Medulla oblongata (tissue), 1 donor: ENCODE data around the gene MPO.

Experiments used
- DNase-seq: peaks from one replicate; pipeline ENCODE4 v3.0.0-alpha.2; 2015; ENCODE audit errors: extremely low spot score

Gene MPO

DNA sequence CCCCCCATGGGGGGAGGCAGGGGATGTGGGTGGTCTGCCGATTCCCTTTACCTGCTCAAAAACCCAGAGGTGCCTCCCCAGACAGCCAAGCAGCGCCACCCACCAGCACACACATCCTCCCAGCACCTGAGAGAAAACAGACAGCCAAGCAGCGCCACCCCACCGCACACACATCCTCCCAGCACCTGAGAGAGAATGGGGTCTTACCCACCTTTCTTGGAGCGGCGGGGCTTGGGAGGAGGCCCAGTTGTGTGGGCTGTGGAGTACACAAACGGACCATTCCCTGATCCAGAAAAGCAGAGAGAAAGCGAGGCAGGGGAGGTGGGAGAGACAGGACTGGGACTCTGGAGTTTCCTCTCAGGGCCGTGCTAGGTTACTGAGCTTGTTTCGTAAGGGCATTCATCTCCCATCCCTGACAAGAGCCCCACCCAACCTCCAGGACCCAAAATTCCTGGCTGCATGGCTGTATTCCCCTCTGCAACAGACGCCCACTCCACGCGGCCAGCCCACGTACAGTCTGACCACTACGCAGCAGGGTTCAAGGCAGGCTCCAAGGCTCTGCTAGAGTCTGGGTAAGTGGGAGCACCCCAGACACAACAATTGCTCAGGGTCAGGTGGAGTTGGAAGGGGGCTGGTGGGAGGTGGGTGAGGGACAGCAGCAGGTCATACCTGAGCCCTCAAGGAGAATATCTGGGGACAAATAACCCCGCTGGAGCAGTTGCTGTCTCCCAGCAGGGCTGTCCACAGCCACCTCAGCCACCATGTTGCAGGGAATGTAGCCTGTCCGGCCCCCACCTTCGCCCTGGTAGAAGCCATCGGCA is 25.6 kb upstream of the MPO start:
- DNase-seq = no peak

DNA sequence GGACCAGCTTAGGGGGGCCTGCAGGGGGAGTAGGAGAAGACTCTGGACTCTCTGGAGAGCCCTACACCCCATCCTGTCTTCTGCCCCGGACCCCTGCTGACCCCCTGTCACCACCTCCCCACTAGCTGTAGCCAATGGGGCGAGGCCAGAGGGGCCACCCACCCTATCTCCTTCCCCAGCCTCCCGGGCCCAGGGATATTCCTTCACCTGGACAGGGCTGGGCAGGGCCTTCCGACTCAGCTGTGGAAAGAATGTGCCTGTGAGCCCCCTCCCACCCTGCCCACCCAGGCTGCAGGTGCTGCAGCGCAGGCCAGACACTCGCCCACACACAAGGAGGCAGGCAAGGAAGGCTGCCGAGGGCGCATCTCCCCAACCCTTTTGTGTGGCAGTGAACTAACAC is 24.9 kb upstream of the MPO start:
- DNase-seq = no peak

DNA sequence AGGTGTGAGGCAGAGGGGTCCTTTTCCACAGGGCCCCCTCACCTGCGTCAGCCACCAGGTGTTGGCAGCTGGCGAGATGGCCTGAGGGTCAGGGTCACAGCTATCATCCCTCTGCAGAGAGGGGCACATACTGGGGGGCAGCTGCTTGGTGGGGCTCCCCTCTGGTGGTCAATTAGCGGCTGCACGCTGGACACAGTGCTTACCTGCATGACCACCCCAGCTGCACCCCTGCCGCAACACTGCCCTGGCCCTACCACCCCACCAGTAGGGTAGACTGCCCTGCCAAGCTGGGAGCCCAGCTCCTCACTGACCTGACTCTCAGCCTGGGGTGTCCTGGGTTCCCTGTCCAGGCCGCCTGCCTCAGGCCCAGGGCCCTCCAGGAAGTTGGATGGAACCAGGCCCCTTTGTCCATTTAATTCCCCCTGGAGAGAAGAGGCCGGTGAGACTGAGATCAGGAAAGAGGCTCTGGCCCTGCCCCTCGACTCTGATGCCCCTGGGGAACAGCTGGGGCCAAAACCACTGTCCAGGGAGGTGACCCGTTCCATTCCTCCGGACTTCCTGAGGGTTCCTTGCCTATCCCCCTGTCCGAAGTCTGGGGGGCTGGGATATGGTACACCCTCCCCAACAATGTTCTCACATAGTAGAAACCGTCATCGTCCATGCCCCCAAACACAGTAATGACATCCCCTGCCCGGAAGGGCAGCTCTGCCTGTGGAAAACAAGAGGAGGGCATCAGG is 24.2 kb upstream of the MPO start:
- DNase-seq = no peak

DNA sequence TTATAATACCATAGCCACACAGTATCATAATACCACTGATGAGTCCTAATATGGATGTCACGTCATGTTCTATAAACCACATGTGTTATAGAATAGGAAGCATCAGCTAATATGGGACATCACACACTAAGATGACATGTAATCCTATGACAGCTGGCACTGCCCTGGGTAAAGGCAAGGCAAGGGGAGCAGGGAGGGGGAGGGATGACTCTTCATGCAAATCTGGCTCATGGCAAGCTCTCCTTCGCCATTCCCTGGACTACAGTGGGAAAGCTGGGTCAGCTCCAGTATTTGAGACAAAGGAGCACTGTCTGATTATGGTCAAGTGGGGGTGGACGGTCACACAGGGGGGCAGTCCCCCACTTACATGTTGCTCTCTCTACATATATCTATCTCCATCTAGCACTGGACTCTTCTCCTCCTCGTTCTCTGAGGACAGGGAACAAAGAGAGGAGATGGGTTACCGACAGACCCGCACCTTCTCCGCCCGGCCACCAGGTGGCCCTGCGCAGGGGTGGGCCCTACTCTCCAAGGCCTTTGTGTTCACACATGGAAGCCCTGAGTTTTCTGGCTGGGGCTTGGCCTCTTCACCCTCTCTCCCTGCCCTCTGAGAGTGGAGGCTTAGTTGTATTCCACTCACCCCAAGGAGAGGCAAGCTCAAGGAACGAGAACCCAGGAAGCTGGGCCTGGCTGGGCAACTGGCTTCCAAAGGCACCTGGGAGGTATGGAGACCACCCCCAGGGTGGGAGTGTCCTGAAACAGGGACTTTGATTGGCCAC is 23.4 kb upstream of the MPO start:
- DNase-seq = peak; percentile 35

DNA sequence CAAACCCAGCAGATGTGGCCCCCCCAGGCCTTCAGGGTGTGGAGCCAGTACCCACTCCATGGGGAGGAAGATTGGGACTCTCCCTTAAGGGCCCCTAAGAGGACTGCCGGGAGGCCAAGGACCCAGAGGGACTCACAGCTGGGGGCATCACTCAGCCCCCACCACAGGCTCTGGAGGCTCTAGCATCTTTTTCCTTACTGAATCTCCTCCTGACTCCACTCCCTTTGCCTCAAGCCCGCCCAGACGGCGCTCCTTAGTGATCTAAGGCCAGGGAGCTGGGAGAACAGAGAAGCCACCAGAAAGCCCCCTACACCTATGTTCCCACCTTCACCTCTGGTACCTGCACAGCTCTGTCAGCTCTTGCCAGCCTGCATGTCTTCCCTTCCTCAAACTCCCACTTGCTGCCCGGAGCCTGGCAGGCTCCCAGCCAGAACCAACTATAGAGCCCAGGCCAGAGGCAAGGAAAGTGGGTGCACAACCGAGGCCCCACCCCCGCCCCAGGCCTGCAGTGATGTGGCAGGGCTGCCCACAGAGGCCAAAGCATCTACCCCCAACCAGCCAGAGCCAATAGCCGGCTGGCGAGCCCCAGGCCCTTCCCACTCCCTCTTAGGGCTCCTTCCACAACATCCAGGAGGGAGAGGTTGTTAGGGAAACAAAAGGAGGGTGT is 22.3 kb upstream of the MPO start:
- no peak for DNase-seq

DNA sequence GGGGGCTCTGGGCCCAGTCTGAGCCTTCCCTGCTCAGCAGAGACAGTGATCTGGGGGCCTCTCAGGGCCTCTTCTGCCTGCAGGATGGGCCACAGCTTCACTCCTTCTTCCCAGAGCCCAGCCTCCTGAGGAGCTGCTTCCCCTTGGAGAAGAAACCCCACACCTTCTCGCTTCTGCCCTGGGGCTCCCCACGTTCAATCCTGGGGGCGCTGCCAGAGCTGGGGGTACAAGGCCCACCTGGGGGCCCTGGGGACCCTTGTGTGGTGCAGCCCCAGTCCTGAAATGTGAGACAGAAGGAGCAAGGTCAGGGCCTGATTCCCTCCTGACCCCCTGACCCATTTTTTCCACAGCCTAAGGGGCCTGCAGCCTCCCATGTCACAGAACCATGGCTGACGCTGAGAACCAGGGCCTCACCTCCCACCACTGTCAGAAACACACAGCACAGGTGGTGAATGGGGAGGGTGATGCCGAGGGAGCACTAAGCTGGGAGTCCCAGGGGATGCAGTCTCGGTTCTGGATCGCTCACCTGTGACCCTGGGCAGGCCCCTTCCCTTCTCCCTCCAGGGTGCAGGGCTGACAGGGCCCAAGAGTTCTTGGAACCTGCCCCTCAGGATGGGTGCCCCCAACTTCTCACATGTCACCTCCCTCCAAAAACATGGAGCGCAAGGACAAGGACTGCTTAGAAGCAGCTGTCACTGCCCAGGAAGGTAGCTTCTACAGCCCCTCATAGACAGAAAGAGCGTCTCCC is 21.6 kb upstream of the MPO start:
- DNase-seq = no peak

DNA sequence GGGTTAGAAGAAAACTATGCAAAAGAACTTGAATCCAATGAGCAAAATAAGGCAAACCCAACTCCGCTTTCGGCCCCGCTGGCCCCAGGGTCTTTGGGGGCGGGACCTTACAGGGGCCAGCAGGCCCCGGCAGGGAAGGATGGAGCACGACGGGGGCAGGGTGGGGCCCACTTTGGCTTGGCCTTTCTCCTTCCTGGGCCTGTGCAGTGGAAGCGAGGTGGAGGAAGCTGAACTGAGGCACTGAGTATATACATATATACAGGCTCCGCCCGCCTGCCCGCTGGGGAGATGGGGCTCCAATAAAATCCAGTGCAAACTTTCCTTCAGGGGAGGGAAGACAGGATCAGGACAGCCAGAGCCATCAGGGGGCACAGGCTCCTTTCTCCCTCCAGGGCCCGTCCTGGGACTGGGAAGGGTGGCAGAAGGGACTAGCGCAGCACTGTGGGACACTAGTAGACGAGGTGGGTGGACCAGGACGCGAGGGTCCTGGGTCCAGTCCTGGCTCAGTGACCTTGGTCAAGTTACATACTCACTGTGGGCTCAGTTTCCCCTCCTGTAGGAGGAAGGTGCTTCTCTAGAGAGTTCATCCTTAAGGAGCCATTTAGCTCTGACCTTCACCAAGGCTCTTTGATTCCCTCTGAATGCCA is 20.9 kb upstream of the MPO start:
- no peak for DNase-seq

DNA sequence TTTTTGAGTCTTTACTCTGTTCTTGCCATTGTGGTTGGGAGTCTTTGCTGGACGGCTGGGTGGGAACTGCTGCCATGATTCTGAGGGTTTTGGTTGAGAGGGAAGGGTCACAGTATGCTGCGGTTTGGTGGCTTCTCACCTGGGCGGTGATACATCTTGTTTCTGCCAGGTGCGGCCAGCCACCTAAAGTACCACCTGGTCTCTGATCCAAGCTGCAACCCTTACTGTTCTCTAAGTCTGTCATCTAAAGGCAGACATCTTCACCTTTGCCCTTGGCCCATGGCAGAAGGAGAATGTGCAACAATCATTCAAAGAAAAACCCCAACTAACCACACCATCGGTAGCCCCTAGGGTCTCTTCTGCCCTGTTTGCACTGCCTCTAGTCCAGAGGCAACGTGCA is 19.6 kb upstream of the MPO start:
- no peak for DNase-seq

DNA sequence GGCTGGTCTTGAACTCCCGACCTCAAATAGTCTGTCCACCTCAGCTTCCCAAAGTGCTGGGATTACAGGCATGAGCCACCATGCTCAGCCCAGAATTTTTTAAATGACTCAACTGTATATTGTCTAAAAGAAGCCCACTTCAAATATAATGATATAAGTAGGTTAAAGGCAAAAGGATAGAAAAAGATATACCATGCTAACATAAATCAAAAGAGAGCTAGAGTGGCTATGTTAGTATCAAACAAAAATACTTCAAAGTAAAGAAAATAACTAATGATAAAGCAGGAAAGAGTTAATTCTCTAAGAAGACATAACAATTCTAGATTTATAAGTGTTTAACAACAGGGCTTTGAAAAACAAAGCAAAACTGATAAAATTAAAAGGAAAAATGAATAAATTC is 13.3 kb upstream of the MPO start:
- DNase-seq = no peak

DNA sequence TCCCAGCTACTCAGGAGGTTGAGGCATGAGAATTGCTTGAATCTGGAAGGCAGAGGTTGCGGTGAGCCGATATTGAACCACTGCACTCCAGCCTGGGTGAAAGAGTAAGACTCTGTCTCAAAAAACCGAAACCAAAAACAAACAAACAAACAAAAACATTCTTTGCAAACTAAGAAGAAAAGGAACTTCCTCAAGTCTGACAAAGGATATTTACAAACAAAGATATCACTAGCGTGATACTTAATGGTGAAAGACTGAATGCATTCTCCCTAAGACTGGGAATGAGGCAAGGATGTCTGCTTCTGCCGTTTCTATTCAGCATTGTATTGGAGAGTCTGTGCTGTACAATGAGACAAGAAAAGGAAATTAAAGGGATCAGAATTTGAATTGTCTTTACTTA is 10.5 kb upstream of the MPO start:
- no peak for DNase-seq

DNA sequence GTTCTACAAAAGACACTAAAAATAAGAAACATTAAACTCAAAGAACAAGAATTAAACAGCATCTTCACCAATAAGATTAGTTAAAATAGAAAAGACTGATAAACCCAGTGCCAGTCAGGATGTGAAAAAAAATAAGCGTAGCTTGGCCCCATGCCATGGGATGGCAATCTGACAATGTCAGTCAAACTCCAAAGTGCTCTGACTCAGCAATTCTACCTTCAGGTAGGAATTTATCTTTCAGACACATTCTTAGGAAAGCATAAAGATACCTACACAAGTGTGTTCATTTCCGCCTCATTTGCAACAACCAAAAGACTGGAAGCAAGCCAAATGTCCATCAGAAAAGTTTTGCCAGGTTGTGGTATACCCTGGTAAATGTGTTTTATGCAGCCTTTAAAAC is 9.1 kb upstream of the MPO start:
- DNase-seq = no peak

DNA sequence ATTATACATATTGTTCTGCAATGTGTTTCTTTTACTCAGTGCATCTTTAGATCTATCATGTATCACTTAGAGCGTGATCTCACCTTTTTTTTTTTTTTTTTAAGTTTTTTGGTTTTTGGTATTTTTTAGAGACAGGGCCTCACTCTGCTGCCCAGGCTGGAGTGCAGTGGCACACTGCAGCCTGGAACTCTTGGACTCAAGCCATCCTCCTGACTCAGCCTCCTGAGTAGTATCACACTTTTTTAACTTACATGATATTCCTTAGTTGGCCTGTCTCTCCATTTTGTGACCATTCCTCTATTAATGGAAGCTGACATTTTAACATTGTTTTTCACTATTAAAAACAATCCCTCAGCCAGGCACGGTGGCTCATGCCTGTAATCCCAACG is 4.7 kb upstream of the MPO start:
- no peak for DNase-seq

DNA sequence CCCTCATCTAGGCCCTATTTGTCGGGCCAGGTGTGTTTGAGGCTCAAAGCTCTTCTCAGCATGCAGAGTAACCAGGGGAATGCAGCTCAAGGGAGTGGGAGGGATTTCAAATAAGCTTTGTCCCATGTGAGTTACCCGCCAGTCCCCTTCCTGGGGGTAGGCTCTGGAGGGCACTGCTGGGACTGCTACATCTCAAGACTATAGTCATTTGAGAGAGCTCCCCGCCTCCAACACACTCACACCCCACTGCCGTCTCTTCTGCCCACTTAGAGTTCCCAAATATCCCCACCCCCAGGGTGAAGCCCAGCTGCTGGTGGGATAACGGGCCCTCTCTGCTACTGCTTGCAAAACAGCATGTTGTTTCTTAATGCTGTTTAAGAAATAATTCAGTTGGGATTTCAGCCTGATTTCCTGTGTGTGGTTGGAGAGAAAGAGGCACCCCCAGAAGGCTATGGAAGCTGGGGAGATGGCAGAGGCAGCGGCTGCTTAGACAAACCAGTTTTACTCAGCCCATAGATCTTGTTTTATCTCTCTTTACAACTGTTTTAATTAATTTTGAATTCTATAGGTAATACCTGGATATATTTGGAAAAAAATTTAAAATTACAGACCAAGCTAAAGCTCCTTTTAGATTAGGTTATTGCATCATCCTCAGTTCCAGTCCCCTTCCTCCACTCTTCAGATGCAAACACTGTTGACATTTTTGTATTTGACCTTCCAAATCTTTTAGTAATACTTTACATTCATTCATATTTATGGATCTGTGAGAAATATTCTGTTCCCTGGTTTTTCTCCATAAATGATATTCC is 4.1 kb upstream of the MPO start:
- no peak for DNase-seq

DNA sequence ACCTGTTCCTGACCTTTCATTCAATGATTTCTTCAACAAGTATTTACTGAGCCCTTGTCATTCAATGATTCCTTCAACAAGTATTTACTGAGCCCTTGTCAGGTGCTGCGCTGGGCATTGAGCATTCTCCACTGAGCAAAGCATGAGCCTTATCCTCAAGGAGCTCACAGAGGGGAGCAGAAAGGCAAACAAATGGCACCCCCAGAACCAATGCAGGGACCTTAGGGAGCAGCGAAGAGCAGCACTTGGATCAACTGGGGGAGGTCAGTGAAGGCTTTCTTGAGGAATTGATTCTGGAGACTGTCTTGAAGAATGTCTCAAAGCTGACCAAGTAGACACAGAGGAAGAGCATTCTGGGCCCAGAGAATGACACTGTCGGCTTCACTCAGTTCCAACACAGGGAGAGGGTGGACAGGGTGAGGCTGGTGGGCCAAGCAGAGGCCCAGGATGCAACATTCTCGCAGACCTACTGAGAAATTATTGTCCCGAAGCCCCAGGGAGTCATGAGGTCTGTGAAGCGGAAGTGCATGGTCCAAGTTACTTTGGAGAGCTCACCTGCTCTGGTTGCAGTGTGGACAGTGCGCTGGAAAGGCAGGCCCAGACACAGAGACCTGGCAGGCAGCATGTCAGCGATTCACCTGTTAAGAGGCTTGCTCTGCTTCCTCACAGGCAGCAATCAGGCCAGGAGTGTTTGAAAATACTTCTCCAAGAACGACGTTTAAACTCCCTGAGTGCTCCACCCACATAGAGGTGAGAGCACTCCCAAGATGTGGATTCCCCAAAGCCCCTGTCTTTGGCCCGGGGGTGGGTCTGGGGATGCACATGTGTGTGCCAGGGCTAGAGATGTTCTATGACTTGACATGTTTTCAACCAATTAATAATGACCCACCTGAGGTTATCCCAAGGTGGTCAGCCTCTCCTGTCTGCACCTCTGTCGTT is 3.2 kb upstream of the MPO start:
- DNase-seq = no peak

DNA sequence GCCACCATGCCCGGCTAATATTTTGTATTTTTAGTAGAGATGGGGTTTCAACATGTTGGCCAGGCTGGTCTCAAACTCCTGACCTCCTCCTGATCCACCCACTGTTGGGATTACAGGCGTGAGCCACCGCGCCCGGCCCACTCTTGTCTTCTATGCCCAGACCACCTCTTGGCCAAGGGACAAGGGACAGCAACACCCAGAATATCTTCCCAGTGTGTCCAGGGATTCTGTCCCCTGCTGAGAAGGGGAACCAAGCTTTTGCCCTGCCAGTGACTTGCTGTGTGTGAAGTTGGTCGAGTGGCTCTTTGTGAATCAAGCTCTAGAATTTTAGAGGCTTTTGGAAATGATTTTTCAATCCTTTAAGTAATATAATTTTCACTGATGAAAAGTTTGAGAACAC is 1.7 kb upstream of the MPO start:
- DNase-seq = no peak

DNA sequence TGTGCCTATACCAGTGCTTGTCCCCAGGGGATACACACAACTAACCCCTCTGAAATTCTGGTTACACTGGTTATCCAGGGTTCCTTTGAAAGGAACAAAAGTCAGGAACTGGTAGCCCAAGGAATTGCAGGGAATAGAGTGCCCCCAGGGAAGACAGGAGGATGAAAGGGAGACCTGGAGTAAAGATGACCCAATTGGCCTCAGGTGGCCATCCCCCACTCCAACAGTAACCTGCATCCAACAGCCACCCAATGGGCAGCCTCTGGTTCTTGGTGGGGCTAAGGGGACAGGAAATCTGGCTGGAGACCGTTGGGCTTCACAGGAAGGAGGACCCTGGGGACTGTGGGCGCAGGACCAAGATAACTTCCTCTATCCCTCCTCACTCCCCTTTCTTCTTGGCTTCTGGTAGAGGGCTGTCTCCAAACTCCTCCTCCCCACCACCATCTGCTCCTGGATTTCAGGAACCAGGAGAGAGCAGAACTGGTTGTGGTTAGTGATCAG is 826 bp upstream of the MPO start:
- no peak for DNase-seq

DNA sequence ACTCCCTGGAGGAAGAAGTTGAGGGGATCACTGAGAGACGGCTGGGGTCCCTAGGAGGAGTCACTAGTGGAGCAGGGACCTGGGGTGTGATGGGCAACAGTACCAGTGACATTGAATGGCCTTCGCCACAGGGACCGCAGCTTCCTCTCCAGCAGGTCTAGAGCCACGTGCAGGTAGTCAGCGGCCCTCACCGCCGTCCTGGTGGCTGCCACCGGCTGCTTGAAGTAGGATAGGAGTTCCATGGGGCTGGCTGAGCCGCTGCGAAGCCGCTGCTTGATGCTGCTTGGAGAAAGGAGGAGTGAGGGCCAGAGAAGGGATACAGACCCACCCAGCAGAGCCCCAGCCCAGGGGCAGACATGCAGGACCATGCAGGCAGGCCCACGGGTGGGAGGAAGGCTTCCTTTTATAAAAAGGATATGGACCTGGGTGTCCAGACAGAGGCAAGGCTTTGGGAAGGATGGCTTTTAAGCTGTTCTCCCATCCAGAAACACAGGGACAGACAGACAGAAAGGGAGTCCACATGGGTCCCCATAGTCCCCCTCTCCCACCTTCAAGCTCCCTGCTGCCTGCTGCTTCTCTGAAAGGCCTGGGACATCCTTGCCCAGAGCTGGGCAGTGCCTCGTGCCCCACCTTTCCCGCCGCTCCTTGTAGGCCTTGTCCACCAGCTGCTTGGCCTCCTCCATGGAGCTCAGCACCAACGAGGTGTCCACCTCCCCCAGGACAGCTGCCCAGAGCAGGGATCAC is 827 bp downstream of the MPO start:
- DNase-seq = no peak
